GM21360 (cell line): ENCODE measurements around the gene NUP43.
"Not testable (repeated sequence)": the region's sequence is repeated elsewhere in the genome, so short reads cannot be mapped to it uniquely, and the experiment has no call there.

Experiments used
- ATAC-seq: cut with Tn5 transposase; IDR thresholded peaks from one replicate; pipeline ENCODE4 v1.9.1; 2021; ENCODE audit warnings: mild to moderate bottlenecking, moderate library complexity; ENCODE audit not compliant: unreplicated experiment

NUP43 gene

DNA sequence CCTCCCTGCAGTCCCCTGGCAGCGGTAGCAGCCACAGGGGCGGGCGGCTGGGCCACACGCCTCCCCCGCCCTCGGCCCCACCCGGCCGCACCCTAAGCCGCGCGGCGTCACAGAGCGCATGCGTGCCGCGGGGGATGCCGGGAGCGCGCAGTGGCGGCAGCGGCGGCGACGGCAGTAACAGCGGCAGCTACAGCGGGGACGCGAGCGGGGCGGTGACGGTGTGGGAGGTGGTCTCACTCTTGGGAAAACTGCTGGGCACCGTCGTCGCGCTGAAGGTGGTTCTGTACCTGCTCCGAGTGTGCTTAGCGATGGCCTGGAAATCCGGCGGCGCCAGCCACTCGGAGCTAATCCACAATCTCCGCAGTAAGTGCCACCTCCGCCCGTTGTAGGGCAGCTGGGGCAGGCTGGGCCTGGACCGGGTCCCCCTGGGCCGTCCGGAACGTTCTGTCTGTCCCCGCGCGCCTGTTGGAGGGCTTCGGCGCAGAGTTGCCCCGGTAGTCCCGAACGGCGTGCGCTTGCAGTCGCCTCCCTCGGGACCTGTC, 3.3 kb upstream of the NUP43 start, which contains the start of gene PCMT1:
Gene PCMT1, plus strand, starts transcription at position 148 of the 542 bp plus-strand sequence. Its CDS starts 161 bp downstream, at position 309.
- ATAC-seq: peak; percentile 83

DNA sequence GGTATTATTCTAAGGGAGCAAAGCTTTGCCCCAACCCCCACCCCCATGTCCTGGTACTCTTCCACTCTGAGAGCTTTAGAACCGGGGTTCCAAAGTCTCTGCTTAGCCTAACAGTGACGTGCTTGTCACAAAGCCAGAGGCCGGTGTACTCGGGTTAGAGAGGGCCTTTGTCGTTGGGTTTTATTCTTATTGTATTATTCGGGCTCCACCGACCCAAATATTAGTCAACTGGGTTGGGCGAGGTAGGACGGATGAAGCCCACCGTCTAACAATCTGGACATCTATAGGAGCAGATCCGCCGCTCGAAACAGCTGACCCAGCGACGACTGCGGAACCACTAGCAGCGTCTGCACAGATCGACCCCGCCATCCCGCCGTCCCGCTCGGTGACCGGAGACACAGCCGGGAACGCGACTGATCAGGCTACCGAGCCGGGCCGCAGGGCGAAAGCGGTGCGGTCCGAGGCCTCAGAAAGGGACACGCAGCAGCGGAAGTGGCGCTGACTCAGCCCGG, 2.8 kb upstream of the NUP43 start:
- not testable (repeated sequence) for ATAC-seq

DNA sequence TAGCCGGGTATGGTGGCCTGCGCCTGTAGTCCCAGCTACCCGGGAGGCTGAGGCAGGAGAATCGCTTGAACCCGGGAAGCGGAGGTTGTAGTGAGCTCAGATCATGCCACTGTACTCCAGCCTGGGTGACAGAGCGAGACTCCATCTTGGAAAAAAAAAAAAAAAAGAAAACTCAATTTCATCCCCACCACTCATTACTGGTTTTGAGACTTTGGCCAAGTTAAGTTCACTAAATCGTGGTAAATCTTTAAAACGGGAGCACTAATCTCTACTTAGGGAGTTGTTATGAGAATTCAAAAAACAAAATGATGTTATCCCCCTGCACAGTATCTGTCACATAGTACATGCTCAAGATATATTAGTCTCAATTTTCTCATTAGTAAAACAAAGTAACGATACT, 1.1 kb downstream of the NUP43 start:
- not testable (repeated sequence) for ATAC-seq

DNA sequence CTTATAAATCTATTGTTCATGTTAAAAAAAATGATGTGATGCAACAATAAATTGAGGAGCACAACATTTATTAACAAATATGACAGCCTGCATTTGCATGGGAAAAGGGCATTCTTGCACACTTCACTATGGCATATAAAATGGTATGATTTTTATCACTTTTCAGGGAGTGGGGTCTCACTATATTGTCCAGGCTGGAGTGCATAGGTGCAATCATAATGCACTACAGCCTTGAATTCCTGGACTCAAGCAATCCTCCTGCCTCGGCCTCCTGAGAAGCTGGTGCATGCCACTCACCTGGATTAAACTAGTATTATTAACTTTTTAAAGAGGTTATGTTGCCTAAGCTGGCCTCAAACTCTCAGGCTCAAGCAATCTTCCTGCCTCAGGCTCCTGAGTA, 11.4 kb downstream of the NUP43 start:
- no peak for ATAC-seq

DNA sequence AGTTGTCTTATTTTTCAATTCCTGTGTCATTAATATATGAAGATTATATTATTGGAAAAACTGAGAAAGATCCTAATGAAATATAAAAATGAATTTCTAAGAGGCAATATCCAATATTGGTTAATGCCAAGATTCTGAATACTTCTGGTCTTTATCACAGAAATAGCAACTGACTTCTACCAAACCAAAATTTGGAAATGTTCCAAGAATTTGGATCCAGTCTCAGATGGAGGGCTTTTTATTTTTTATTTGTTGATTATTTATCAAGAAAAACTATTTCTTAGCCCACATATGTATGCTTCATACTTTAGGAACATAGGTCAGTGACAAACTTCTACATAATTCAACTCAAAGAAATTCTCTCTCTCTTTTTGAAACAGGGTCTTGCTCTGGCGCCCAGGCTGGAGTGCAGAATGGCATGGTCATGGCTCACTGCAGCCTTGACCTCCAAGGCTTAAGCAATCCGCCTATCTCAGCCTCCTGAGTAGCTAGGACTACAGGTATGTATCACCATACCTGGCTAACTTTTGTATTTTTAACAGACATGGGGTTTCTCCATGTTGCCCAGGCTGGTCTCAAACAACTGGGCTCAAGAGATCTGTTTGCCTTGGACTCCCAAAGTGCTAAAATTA, 13.1 kb downstream of the NUP43 start:
- ATAC-seq: no peak

DNA sequence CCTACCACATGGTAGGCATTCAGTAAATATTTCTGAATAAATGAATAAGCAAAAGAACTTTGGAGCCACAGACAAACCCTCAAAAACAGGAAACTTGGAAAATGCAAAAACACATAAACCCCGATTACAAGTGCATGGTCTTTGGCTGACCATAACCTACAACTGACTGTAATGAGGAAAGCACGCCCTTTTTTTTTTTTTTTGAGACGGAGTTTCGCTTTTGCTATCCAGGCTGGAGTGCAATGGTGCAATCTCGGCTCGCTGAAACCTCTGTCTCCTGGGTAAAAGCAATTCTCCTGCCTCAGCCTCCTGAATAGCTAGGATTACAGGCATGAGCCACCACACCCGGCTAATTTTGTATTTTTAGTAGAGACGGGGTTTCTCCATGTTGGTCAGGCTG, 16.5 kb downstream of the NUP43 start:
- ATAC-seq: no peak

DNA sequence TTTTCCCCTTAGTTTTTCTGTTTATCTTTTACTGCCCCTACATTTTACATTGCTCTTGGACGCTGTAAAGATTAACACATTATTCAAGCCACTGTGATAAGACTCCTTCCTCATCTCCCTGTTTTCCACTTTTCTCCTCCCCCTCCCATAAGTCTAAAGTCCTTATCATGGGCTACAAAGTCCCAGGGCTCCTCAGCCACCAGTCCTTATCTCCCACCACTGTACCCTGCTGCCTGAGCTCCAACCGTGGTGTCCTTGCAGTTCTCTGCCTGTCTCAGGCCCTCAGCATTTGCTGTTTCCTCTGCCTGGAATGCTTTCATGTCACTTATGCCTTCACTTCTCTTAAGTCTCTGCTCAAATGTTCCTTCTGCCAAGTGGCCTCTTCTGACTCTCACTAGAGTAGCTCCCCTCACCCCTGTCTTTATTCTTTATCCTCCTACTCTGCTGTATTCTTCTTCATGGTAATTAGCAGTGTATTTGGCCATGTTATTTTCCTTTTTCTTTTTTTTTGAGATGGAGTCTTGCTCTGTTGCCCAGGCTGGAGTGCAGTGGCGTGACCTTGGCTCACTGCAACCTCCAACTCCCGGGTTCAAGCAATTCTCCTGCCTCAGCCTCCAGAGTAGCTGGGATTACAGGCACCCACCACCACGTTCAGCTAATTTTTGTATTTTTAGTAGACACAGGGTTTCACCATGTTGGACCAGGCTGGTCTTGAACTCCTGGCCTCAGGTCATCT, 17.7 kb downstream of the NUP43 start:
- ATAC-seq: no peak

DNA sequence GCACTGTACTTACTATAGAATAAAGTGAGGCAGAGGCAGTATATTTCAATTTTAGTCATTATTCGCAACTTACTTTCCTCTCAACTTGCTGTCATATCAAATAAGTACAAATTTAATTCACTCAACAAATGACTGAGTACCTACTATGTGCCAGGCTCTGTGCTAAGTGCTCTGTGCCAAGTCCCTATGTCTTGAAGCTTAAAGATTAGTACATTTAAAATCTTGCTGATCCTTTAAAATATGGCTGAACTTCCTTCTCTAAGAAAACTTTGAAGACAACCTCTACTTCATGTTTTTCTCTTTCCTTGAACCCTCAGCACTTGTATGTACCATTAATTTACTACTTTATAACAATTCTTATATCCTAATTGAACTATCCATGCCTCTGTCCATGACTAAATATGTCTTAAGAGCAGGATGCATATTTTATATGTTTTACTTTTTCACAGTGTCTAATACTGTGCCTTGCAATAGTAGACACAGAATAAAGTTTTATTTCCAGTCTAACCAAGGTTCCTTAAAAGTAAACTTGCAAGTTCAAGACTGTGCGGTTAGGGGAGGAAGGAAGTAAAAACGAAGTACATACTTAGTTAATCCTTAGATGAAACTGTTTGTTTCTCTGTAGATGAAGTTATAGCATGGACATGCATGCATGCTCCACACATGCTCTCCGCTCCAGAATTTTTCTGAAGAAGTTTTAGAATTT, 18.4 kb downstream of the NUP43 start:
- no peak for ATAC-seq

DNA sequence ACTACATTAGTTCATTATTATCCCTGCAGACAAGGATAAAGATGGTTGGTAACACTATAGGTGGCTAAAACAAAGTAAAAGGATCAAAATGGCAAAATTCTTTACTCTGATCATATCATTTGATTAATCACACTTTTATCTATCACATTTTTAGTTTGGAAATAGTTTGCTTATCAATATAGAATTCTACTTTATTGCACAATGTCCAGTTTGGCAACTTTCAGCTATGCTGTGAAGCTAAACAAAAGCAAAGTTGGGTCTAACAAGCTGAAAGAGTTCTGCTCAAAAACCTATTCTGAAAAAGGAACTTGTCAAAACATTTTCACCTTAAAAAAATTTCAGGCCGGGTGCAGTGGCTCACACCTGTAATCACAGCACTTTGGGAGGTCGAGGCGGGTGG, 20.5 kb downstream of the NUP43 start:
- no peak for ATAC-seq

DNA sequence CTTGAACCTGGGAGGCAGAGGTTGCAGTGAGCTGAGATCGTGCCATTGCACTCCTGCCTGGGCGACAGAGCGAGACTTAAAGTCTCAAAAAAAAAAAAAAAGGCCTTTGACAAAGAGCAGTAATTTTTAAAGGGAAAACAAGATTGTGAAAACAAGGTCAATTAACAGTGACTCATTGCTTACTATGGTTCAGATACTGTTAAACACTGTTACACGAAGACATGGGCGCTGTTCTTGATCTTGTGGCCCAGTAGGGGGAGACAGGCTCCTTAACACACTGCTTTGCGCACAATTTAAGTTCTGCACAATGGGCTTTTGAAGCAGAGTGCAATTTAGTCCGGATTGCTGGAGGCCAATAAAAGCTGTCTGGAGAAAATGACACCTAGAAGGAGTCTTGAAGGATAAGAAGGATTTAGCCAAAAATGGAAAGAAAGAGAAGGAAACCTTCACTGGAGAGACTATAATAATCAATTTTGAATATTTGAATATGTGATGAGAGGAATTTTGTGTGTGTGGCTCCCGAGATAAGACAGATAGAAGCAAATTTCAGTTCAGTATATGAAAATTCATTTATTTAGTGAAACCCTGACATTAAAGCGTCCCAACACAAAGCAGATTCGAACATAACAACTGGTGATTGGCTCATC, 22.4 kb downstream of the NUP43 start:
- no peak for ATAC-seq

DNA sequence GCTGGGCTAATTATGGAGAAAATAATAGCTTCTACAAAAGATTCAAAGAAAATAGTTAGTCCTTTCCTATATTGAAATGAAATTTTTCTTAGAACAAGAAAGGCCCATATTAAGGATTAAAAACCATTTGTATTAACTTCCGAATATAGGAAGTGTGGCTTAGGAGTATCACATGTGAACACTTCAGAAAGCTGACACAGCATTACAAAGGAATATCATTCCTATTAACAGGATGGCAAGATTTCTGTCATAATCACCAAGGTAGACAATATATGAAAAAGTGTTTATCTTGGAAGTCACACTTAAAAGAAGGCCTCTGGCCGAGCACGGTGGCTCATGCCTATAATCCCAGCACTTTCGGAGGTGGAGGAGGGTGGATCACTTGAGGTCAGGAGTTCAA, 23.1 kb downstream of the NUP43 start:
- ATAC-seq: no peak

DNA sequence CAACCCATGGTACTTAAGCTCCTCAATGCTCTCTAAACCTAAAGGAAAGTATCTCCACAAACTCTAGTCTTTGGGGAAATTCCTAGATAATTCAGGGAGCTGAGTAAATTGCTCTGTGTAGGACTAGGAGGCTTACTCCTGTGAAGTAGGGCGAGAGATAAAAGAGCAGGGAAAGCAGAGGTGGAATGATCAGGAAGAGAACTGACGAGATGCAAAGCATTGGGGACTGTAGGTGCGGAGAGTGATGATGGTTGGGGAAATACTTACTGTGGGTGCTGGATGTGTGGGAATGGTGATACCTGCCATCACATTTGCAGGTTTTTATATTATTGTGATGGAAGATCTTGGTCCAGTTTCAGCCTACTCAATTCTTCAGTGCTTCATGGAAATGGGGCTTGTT, 26.8 kb downstream of the NUP43 start:
- no peak for ATAC-seq

DNA sequence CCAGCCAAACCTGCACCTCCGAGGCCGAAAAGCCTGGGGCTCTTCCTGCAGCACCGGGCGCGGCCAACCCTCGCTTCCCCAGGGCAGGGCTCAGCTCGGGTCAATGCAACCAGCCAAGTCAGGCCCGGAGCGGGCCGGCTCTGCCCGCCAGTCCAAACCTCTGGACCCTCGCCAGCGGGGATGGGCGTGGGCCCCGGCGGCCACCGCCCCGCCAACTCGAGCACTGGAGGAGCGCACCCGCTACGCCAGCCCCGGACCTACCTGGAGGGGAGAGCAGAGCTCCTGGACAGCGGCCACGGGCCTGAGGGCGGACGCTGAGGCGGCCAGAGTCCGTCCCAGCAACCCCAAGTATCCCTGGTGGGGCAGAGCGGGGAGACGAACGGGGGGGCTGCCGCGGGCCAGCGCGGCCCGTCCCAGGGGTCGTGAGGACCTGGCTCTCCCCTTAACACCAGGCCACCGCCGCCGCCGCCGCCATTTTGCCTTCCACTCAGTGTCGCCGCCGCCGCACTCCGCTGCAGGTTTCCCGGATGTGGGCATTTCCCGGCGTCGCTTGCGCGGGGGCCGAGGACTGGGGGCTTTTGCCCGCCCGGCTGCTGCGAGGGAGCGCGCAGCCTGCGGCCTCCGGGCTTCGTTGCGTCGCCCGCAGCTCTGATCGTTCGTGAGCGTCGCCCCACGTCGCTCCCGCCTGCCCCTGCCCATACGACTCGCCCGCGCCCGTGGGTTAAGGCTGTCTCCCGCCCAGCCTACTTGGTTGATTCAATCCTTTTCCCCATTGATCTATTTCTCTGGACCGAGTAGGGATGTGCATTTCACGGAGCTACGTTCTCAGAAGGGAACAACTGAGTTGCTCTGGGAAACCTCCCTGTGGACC, 28.5 kb downstream of the NUP43 start, which contains the start of gene LATS1:
Gene LATS1, minus strand, starts transcription at position 514 of the 871 bp plus-strand sequence. CDS start 15,975 bp downstream, outside the sequence.
- peak; percentile 83 for ATAC-seq

DNA sequence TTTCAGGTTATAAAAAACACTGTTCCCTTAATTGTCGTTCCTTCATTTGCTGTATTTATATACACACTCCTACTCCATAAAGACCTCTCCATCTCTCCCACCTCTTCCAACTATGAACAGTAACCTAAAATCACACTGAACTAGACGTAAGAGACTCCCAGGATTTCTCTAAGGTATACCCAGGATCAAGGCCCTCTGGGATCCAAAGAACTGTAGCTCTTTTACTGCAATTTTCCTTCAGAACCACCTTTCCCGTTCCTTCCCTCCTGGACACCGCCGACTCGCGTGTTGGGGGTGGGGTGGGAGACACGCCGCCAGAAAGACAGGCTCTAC, 29.1 kb downstream of the NUP43 start:
- no peak for ATAC-seq

DNA sequence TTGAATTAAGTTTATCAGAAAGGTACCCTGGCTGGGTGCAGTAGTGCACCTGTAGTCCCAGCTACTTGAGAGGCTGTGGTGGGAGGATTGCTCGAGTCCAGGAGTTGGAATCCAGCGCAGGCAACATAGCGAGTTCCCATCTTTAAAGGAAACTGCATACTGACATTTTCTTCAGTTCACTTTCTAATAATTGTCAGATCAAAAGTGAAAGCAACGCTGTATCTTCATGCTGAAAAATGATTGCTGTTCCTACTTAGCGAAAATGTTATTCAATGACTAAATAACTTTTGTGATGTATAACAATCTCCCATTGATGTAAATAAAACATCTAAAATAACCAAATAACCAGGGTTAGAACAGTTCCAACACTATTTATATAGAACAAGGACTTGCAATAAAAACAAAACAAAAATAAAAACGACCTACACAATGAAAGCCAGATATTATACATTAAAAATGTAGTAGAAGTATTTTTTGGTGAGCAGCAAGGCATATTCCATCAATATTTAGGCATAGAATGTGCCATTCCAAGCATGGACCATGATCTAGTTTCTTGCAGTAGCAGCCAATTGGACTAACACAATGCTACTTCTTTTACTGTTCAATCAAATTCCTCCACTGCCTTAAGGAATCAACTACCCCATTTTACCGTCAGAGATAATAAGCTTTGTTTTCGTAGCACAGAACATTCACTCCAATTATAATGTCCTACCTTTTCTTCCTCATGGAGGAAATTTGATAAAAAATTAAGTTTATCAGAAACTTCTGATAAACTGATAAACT, 30.0 kb downstream of the NUP43 start:
- ATAC-seq: no peak

DNA sequence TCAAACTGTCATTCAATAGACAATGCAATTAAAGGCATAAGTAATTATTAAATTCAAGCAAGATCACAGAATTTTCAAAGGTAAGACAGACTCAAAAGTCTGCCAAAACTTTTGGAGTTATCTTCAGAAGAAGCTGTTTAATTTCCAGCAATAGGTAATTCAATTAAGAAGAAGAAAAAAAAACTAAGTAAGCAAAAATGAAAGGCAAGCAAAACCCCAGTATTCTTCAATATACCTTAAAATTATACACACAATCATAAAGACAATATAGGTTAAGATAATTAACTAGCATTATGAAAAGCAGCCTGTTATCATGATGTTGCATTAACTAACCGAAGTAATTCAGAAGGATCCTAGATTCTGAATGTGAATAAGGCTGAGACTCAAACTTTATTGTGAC, 31.9 kb downstream of the NUP43 start:
- no peak for ATAC-seq

DNA sequence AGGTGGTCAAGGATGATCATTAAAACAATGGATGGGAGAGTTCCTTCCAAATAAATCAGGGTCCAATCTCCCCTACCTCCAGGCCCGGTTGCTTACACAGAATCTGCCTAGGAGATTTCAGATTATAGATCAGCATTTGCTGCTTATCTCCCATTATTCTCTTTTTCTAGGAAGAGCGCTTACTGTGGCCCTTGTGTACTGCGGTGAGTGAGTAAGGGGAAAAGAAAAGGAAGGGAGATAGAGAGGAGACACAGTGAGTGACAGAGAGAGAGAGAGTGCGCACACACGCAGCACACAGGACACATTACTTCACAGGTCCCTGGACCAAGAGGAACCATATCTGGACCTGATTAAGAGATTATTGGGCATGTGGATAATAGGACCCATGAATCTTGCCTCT, 34.6 kb downstream of the NUP43 start:
- no peak for ATAC-seq

DNA sequence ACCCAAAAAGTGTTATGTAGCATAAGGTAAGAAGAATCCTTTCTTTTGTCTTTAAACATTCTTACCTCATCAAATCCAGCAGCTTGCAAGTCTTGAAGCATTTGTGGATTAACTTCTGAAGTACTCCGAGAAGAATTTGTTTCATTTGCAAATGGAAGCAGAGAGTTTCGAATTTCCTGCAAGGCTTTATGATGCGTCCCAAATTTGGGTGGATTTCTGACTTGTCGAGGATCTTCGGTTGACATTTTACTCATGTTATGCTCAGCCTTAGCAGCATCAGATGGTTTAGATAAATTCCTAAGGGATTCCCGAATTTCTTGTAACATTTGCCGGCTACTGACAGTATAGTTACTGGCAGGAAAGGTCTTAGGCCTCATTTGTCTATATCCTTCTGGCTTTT, 44.6 kb downstream of the NUP43 start:
- no peak for ATAC-seq

DNA sequence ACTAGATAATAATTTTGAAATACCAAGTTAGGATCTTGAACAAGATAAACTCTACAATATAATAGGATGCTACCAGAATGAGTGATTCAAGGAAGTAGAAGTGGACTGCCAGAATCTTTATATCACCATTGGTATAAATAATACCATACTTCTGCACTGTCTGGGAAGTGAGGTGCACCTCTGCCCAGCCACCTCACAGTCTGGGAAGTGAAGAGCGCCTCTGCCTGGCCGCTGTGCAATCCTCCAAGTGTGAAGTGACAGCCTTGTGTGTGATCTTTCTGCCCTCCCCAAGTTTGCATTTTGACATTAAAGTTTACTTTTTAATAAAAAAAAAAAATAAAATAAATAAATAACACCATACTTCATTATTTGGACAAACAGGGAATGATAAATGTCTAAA, 47.2 kb downstream of the NUP43 start:
- ATAC-seq: no peak
